SH-SY5Y (cell line): ENCODE results near the gene SPATA31C1.

ENCODE experiments used
- GATA2 ChIP-seq: IDR thresholded peaks from 2 replicates; pipeline ENCODE4 v1.6.1; 2011; ENCODE audit warnings: mild to moderate bottlenecking, low read depth, low read length
- GATA3 ChIP-seq: IDR thresholded peaks from 2 replicates; pipeline ENCODE4 v1.6.1; 2011; ENCODE audit warnings: low read depth, mild to moderate bottlenecking, low read length, moderate library complexity

GRCh38 chr9:87890837-87891236 lies 26.9 kb upstream of the SPATA31C1 start:
- no peak for TF ChIP-seq GATA2
- no peak for TF ChIP-seq GATA3
